Loucy (cell line): Measurements from ENCODE around the gene BANF2.

Source experiments
- H2AFZ ChIP-seq: fragments of 200-600 bp; sonication (generic); 2 replicates; pipeline ENCODE4 v1.6.0; 2016; ENCODE audit warnings: antibody characterized with exemption, mild to moderate bottlenecking, low read length, moderate library complexity
- H3F3A ChIP-seq: fragments of 200-600 bp; 2 replicates; pipeline ENCODE4 v1.6.0; 2016; ENCODE audit warnings: antibody characterized with exemption, low read depth, mild to moderate bottlenecking
- H3K27me3 ChIP-seq: fragments of 200-600 bp; sonication (generic); 2 replicates; pipeline ENCODE4 v1.6.1; 2014; ENCODE audit warnings: low read length, mild to moderate bottlenecking; ENCODE audit not compliant: insufficient read depth, poor library complexity, severe bottlenecking
- H3K36me3 ChIP-seq: fragments of 200-600 bp; sonication (generic); 2 replicates; pipeline ENCODE4 v1.6.1; 2016; ENCODE audit warnings: low read length; ENCODE audit not compliant: insufficient read depth
- H3K4me1 ChIP-seq: fragments of 200-600 bp; sonication (generic); 2 replicates; pipeline ENCODE4 v1.5.1; 2014; ENCODE audit warnings: low read length, mild to moderate bottlenecking; ENCODE audit not compliant: insufficient read depth, poor library complexity, severe bottlenecking
- H3K4me2 ChIP-seq: fragments of 200-600 bp; sonication (generic); 2 replicates; pipeline ENCODE4 v1.6.0; 2014; ENCODE audit warnings: antibody characterized with exemption, low read length, low read depth, mild to moderate bottlenecking; ENCODE audit not compliant: poor library complexity, severe bottlenecking
- H3K4me3 ChIP-seq: fragments of 200-600 bp; sonication (generic); 2 replicates; pipeline ENCODE4 v1.5.1; 2014; ENCODE audit warnings: low read length, mild to moderate bottlenecking, mixed read lengths; ENCODE audit not compliant: poor library complexity, severe bottlenecking
- H3K79me2 ChIP-seq: fragments of 200-600 bp; sonication (generic); 2 replicates; pipeline ENCODE4 v1.6.1; 2014; ENCODE audit warnings: low read length; ENCODE audit not compliant: insufficient read depth
- H3K9ac ChIP-seq: fragments of 200-600 bp; sonication (generic); 2 replicates; pipeline ENCODE4 v1.6.0; 2014; ENCODE audit warnings: mild to moderate bottlenecking, low read depth, low read length, moderate library complexity; ENCODE audit not compliant: poor library complexity, severe bottlenecking
- H3K9me2 ChIP-seq: fragments of 200-600 bp; sonication (generic); replicated peaks from 2 replicates; pipeline ENCODE4 v1.6.1; 2016; ENCODE audit warnings: low read depth, low read length, mixed read lengths
- H3K9me3 ChIP-seq: fragments of 200-600 bp; sonication (generic); 2 replicates; pipeline ENCODE4 v1.6.1; 2014; ENCODE audit warnings: mild to moderate bottlenecking, antibody characterized with exemption, low read length, low read depth; ENCODE audit not compliant: insufficient read depth
- H4K20me1 ChIP-seq: fragments of 200-600 bp; sonication (generic); 2 replicates; pipeline ENCODE4 v1.6.0; 2014; ENCODE audit warnings: antibody characterized with exemption, low read length, mild to moderate bottlenecking; ENCODE audit not compliant: insufficient read depth, poor library complexity, severe bottlenecking
- CTCF ChIP-seq: fragments of 200-600 bp; sonication (generic); conservative IDR thresholded peaks from 2 replicates; pipeline ENCODE4 v1.5.1; 2014; ENCODE audit warnings: mild to moderate bottlenecking, antibody characterized with exemption, low read length
- EZH2phosphoT487 ChIP-seq: fragments of 200-600 bp; IDR thresholded peaks from 2 replicates; pipeline ENCODE4 v1.6.1; 2018; ENCODE audit warnings: antibody characterized with exemption, mild to moderate bottlenecking, moderate library complexity, borderline replicate concordance

BANF2 gene

GRCh38 chr20:17725094-17725835 lies 25.5 kb downstream of the BANF2 start:
- Histone ChIP-seq H3F3A (no peaks in the 10 kb centered on the region), H3K9me3 (no peaks in the 10 kb centered on the region), H3K4me1 (no peaks in the 10 kb centered on the region), H3K79me2 (no peaks in the 10 kb centered on the region), H4K20me1 (no peaks in the 10 kb centered on the region), H3K4me3 (no peak overlapping the region), H3K9me2 (no peaks in the 10 kb centered on the region), H3K36me3 (no peaks in the 10 kb centered on the region), H3K27me3 (no peaks in the 10 kb centered on the region), H3K4me2 (no peak overlapping the region), H2AFZ (no peak overlapping the region), H3K9ac (no peak overlapping the region)
- TF ChIP-seq EZH2phosphoT487 (no peak), CTCF (no peak)

- Histone ChIP-seq H4K20me1 (no peaks in the 10 kb centered on the region), H2AFZ (no peak overlapping the region), H3K9me3 (no peaks in the 10 kb centered on the region), H3K27me3 (no peaks in the 10 kb centered on the region), H3K79me2 (no peaks in the 10 kb centered on the region), H3K36me3 (no peaks in the 10 kb centered on the region), H3K4me3 (no peak overlapping the region), H3K9me2 (no peaks in the 10 kb centered on the region), H3F3A (no peaks in the 10 kb centered on the region), H3K9ac (no peak overlapping the region), H3K4me2 (no peak overlapping the region), H3K4me1 (no peaks in the 10 kb centered on the region)
- no peak for TF ChIP-seq EZH2phosphoT487
- no peak for TF ChIP-seq CTCF
Observed at GRCh38 chr20:17726902-17727301, 27.1 kb downstream of the BANF2 start.

GRCh38 chr20:17727351-17727750 lies 27.6 kb downstream of the BANF2 start:
- no peaks in the 10 kb centered on the region for H3K9me2 ChIP-seq
- H3K4me2 ChIP-seq: no peak overlapping the region
- H3K9me3 ChIP-seq: no peaks in the 10 kb centered on the region
- no peaks in the 10 kb centered on the region for H3K36me3 ChIP-seq
- H2AFZ ChIP-seq: no peak overlapping the region
- H3K79me2 ChIP-seq: no peaks in the 10 kb centered on the region
- no peaks in the 10 kb centered on the region for H4K20me1 ChIP-seq
- no peaks in the 10 kb centered on the region for H3K27me3 ChIP-seq
- H3K4me1 ChIP-seq: no peaks in the 10 kb centered on the region
- H3K4me3 ChIP-seq: no peak overlapping the region
- no peak overlapping the region for H3K9ac ChIP-seq
- H3F3A ChIP-seq: no peaks in the 10 kb centered on the region
- TF ChIP-seq CTCF: no peak
- TF ChIP-seq EZH2phosphoT487: no peak
